Epithelial cell of esophagus (primary cell): ENCODE results near the gene PRR23C.

Experiments
- DNase-seq: peaks from one replicate; pipeline ENCODE4 v3.0.0; 2010; ENCODE audit warnings: low read depth
- H3K4me3 ChIP-seq: 2 replicates; pipeline ENCODE4 v1.5.1; 2011; ENCODE audit warnings: mild to moderate bottlenecking, low read length, control low read depth
- TF ChIP-seq, protein P1 (sequence below): IDR thresholded peaks from 2 replicates; pipeline ENCODE4 v1.5.1; 2011; ENCODE audit warnings: low read depth, mild to moderate bottlenecking, low read length, control low read depth, inconsistent platforms; ENCODE audit not compliant: insufficient read depth; ENCODE audit errors: missing control alignments

PRR23C gene

DNA sequence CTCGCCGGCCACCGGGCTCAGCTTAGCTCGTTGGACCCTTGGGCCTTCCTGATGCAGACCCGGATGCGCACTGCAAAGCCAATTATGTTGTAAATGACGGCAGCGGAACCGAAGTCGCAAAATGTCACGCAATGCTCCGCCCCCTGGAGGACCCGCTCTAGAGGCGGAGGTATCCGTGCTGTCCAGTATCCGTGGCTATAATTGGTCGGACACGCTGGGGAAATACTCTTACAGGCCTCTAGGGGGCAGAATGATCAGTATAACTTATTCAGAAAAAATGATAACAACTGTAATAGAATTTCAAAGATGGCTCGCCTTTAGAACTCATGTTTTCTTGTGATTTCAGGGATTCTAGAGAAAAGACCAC, 23.8 kb downstream of the PRR23C start, which contains the start of gene PRR23B:
TSS of gene PRR23B (minus strand) at position 59 of the 367 bp plus-strand sequence. CDS start 265 bp downstream, outside the sequence.
- TF ChIP-seq, protein P1, sequence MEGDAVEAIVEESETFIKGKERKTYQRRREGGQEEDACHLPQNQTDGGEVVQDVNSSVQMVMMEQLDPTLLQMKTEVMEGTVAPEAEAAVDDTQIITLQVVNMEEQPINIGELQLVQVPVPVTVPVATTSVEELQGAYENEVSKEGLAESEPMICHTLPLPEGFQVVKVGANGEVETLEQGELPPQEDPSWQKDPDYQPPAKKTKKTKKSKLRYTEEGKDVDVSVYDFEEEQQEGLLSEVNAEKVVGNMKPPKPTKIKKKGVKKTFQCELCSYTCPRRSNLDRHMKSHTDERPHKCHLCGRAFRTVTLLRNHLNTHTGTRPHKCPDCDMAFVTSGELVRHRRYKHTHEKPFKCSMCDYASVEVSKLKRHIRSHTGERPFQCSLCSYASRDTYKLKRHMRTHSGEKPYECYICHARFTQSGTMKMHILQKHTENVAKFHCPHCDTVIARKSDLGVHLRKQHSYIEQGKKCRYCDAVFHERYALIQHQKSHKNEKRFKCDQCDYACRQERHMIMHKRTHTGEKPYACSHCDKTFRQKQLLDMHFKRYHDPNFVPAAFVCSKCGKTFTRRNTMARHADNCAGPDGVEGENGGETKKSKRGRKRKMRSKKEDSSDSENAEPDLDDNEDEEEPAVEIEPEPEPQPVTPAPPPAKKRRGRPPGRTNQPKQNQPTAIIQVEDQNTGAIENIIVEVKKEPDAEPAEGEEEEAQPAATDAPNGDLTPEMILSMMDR, result no peak
- DNase-seq, result no peak
- no peak within 1 kb of the TSS for H3K4me3 ChIP-seq

DNA sequence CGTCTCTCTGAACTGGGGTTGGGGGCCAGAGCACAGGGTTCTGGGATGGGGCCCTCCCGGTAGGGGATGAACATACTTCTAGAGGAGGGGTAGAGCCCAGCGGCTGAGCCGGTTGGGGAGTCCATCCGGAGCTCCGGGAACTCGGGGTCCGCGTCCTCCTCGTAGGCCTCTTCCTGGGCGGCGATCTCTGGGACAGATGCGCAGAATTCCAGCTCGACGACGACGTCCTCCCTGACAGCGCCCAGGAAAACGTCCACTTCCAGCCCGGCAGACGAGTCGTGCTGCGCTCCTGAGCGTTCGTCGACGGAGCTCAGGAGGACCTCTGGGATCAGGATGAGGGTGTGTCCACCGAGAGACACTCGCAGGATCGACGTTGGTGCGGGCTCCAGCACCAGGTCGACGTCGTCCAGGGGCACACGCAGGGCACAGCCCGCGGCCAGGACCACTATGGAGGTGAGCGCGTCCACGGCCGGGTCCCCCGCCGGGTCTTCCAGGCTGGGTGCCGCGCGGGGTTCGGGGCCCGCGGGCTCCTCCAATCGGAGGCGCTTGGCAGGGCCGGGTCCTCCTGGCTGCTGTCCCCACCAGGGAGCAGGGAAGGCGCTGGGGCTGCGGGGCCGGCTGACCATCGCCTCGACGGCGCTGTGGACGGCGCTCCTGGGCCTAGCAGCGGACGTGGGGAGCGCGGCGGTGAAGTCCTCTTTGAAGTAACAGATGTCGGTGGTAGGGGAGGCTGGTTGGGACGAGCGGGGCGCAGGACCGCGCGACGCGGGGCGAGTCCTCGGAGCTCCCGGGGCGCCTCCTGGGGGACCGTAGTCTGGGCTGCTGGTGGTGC, 24.4 kb downstream of the PRR23C start:
- DNase-seq, result no peak
- TF ChIP-seq, protein P1, result no peak
- no peak overlapping the region for H3K4me3 ChIP-seq

DNA sequence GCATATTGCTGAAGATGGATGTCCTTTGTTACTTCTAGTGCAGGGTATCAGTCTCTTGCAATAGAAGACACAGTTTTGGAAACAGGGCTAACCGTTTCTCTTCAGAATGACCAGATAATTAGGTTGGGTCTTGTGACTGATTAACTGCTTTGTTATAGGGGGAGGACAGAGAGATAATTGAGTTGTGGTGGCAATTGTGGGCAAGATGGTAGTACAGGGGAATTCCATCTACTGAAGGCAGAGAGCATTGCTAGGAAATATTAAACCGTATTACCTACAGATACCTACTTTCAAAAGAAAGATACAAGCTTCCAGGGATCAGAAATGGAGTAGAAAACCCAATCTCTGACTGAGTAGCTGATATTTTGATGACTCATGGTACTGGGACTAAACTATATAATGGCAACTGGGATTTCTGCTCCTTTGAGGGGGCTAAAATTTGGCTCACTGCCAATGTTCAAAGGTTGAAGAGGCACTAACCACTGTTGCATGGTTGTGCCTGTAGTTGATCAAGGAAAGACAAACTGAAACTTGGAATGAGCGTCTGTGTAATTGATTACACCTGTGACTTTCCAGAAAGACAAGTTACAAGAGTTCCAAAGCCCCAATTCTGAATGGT, 28.2 kb downstream of the PRR23C start:
- TF ChIP-seq, protein P1, result no peak
- DNase-seq, result no peak
- no peak overlapping the region for H3K4me3 ChIP-seq

DNA sequence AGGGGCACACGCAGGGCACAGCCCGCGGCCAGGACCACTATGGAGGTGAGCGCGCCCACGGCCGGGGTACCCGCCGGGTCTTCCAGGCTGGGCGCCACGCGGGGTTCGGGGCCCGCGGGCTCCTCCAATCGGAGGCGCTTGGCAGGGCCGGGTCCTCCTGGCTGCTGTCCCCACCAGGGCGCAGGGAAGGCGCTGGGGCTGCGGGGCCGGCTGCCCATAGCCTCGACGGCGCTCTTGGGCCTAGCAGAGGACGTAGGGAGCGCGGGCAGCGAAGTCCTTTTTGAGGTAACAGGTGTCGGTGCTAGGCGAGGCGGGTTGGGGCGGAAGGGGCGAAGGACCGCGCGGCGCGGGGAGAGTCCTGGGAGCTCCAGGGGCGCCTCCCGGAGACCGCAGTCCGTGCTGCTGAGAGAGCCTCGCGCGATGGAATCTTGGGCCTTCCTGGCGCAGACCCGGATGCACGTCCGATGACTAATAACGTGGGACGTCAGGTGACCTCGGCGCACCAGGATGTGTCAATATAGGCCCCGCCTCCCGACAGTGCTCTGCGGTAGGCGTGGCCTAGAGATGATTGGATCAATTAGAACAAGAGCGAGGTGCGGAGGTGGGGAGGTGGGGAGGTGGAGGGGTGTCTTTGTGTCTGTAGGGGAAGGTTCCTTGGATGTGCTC, 38.5 kb downstream of the PRR23C start, which contains the start of gene PRR23A:
TSS of gene PRR23A (minus strand) at position 218 of the 666 bp plus-strand sequence. CDS start at position 218, 0 bp downstream.
- no peak within 1 kb of the TSS for H3K4me3 ChIP-seq
- TF ChIP-seq, protein P1, result no peak
- DNase-seq, result no peak

DNA sequence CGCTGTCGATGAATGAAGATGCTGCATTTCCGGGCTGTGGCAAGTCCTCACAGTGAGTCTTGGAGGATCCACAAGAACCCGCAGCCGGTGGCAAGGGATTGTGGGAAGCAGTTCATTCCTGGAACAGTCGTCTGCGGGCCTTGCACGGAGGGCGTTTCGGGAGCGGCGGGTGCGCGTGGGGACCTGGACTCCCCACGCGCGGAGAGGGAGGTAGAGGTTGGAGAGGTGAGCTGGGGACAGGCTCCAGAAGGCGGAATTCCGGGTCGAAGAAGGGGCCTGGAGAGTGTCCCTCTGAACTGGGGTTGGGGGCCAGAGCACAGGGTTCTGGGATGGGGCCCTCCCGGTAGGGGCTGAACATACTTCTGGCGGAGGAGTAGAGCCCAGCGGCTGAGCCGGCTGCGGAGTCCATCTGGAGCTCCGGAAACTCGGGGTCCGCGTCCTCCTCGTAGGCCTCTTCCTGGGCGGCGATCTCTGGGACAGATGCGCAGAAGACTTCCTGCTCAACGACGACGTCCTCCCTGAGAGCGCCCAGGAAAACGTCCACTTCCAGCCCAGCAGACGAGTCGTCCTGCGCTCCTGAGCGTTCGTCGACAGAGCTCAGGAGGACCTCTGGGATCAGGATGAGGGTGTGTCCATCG, 39.2 kb downstream of the PRR23C start:
- H3K4me3 ChIP-seq, result no peak overlapping the region
- TF ChIP-seq, protein P1, result no peak
- no peak for DNase-seq

DNA sequence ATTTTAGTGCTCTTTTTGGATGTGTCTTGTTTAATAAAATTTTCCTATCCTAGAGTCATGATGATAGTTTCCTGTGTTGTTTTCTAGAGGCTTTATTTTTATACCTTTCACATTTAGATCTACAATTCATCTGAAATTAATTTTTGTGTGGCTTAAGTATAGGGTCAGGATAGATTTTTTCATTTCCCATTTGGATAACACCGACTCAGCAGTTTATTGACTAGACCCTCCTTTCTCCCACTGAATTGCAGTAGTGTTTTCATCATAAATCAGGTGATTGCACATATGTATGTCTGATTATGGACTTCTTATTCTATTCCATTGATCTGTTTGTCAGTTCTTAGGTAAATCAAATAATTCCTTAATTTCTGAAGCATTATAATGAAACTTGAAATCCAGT, 49.0 kb downstream of the PRR23C start:
- no peak overlapping the region for H3K4me3 ChIP-seq
- TF ChIP-seq, protein P1, result no peak

More for the DNA sequence above, 49.0 kb downstream of the PRR23C start:
- no peak for DNase-seq
